GM13977 (cell line): ENCODE results near the gene KCNA10.

Experiments
- DNase-seq: peaks from one replicate; pipeline ENCODE4 v3.0.0; 2012; ENCODE audit warnings: low spot score
- CTCF ChIP-seq: IDR thresholded peaks from 2 replicates; pipeline ENCODE4 v1.5.1; 2012; ENCODE audit warnings: mild to moderate bottlenecking, control low read depth; ENCODE audit not compliant: insufficient read depth; ENCODE audit errors: extremely low read depth, missing control alignments
- in situ Hi-C: fragments of 300-500 bp; cut with MboI; formaldehyde crosslinking; loops from one replicate; pipeline ENCODE4 v1.12.0; 2022; ENCODE audit warnings: low sequenced_read_pairs, low pct_unique_long_range_greater_than_20kb, mixed read lengths, inconsistent platforms; ENCODE audit not compliant: unreplicated experiment

Gene KCNA10

DNA sequence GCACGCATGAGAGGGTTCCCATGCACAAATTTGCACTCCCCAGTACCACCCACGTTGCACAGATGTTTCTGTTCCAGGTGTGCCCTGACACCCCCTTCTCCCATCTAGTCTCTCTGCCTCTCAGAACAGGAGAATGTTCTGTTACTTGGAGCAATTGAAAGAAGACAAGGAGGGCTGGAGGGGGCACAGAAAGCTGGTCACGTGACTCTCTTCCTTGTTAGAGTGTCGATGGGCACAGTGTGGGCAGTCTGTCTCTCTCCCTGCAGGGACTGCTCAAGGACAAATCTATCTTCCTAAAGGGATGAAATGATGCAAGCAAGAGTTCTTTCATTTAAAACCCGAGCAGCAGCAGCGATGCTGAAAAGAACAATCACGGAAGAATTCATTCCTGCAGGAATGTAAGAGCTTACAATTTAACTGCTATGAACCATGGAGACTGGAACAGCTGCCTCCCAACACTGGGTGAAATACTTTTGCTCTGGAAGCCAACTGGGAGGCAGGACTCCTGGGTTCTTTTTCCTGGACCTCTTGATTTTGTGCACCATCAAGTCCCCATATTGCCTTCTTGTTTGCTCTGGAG is 7.3 kb upstream of the KCNA10 start:
- TF ChIP-seq CTCF = no peak
- DNase-seq = no peak
- in situ Hi-C loops = no loop called here

GRCh38 chr1:110525249-110525595 is 6.2 kb upstream of the KCNA10 start:
- no peak for DNase-seq
- TF ChIP-seq CTCF = no peak
- in situ Hi-C loops = no loop called here

GRCh38 chr1:110524311-110525248 is 5.6 kb upstream of the KCNA10 start:
- peak; percentile 69 for DNase-seq
- in situ Hi-C loops = no loop called here
- TF ChIP-seq CTCF = peak; percentile 80

GRCh38 chr1:110523011-110523410 is 4.0 kb upstream of the KCNA10 start:
- no peak for DNase-seq
- no peak for TF ChIP-seq CTCF
- in situ Hi-C loops = no loop called here

- in situ Hi-C loops = no loop called here
- TF ChIP-seq CTCF = no peak
- no peak for DNase-seq
Observed at GRCh38 chr1:110522560-110522959, 3.6 kb upstream of the KCNA10 start.

DNA sequence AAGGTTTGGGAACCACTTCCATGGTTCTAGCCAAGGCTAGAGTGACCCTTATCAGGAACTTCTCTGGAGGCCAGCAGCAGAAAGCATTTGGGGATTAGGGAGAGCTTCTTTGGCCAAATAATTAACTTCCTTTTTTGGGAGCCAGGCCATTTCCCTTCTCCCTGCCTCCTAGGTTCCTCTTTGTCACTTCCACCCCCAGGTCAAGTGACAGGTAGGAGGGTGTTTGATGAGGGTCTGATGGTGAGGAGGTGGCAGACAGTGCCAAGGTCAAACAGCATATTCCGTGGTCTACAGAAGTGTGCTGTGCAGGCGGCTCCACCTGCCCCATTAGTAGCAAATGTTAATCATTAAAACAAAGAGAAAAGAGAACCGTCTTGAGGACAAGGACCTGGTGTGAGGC is 1.9 kb upstream of the KCNA10 start:
- in situ Hi-C loops = no loop called here
- DNase-seq = no peak
- no peak for TF ChIP-seq CTCF
